Vagina (tissue), 2 donors: Measurements from ENCODE around the gene NPTX1. TPM values are rescaled to one million over a fixed set of nuclear protein-coding genes. Genes with fewer than 3 reads are reported as not detected.

ENCODE experiments used
- DNase-seq, 2 donors: peaks; one replicate each; pipeline ENCODE4 v3.0.0-alpha.2; 2017; ENCODE audit errors: extremely low spot score in 2 of 2
- H3K27ac ChIP-seq: fragments of 200-600 bp; sonication (generic); one replicate; pipeline ENCODE4 v1.5.1; 2019
- H3K27me3 ChIP-seq: fragments of 200-600 bp; sonication (generic); one replicate; pipeline ENCODE4 v1.5.1; 2019
- H3K36me3 ChIP-seq, 2 donors: fragments of 200-600 bp; sonication (generic); one replicate each; pipeline ENCODE4 v1.5.1; 2017 to 2019
- H3K4me1 ChIP-seq: fragments of 200-600 bp; sonication (generic); one replicate; pipeline ENCODE4 v1.5.1; 2019
- H3K4me3 ChIP-seq, 2 donors: fragments of 200-600 bp; sonication (generic); 1 replicate in 1 of 2; 2 replicates in 1 of 2; pipeline ENCODE4 v1.5.1; 2016 to 2019
- H3K9me3 ChIP-seq: fragments of 200-600 bp; sonication (generic); one replicate; pipeline ENCODE4 v1.5.1; 2019
- CTCF ChIP-seq, 3 experiments: fragments of 450-650 bp in 2 of 3; fragments of 200-600 bp in 1 of 3; sonication (generic) in 1 of 3; IDR thresholded peaks; one replicate each; pipeline ENCODE4 v1.5.1; 2017 to 2019; ENCODE audit warnings: antibody characterized with exemption in 3 of 3, mild to moderate bottlenecking in 2 of 3, moderate library complexity in 2 of 3
- POLR2A ChIP-seq, 2 donors: fragments of 450-650 bp; IDR thresholded peaks; one replicate each; pipeline ENCODE4 v1.6.1; 2017; ENCODE audit warnings: antibody characterized with exemption in 2 of 2, mild to moderate bottlenecking in 2 of 2, moderate library complexity in 2 of 2
- POLR2AphosphoS5 ChIP-seq, 2 donors: sonication (generic); formaldehyde crosslinking; IDR thresholded peaks; one replicate each; pipeline ENCODE4 v1.9.0; 2017; ENCODE audit warnings: antibody characterized with exemption in 2 of 2, mild to moderate bottlenecking in 2 of 2, low read depth in 1 of 2; ENCODE audit not compliant: insufficient read depth in 1 of 2
- intact Hi-C: fragments of 100-400 bp; cut with DNase I; formaldehyde crosslinking; loops from one replicate; pipeline ENCODE4 v1.15.1; 2023
- total RNA-seq: library from RNA; depleted of rRNA; stranded (reverse); fragments of >200 nt; gene quantifications from one replicate; pipeline ENCODE4 v1.2.3, GENCODE V29; 2016

The NPTX1 gene
- total RNA-seq, 1 donor from 2014 or later, result 0.49 TPM

- intact Hi-C loops, result no loop called here
- Histone ChIP-seq H3K27me3 (no peaks in the 10 kb centered on the region), H3K27ac (no peak overlapping the region), H3K4me3 (no peak overlapping the region), H3K4me1 (no peaks in the 10 kb centered on the region), H3K9me3 (no peaks in the 10 kb centered on the region), H3K36me3 (no peaks in the 10 kb centered on the region)
- TF ChIP-seq POLR2A (IDR thresholded peaks at IDR 0.05) (no peak), CTCF (IDR thresholded peaks at IDR 0.05) (no peak), POLR2AphosphoS5 (IDR thresholded peaks at IDR 0.05; ENCODE audit: insufficient read depth in 1 of 2, low read depth in 1 of 2) (no peak)
- DNase-seq, result no peak
Observed at GRCh38 chr17:80513201-80513600, 36.8 kb upstream of the NPTX1 start.

GRCh38 chr17:80512233-80512632, 35.8 kb upstream of the NPTX1 start:
- Histone ChIP-seq H3K4me3 (no peak overlapping the region), H3K4me1 (no peaks in the 10 kb centered on the region), H3K9me3 (no peaks in the 10 kb centered on the region), H3K36me3 (no peaks in the 10 kb centered on the region), H3K27me3 (no peaks in the 10 kb centered on the region), H3K27ac (no peak overlapping the region)
- intact Hi-C loops, result no loop called here
- no peak for DNase-seq
- TF ChIP-seq POLR2AphosphoS5 (IDR thresholded peaks at IDR 0.05; ENCODE audit: insufficient read depth in 1 of 2, low read depth in 1 of 2) (no peak), POLR2A (IDR thresholded peaks at IDR 0.05) (no peak)

- no peak for DNase-seq
- no peak for TF ChIP-seq POLR2AphosphoS5 (IDR thresholded peaks at IDR 0.05; ENCODE audit: insufficient read depth in 1 of 2, low read depth in 1 of 2)
- TF ChIP-seq CTCF (IDR thresholded peaks at IDR 0.05), result no peak
- TF ChIP-seq POLR2A (IDR thresholded peaks at IDR 0.05), result no peak
- no peak overlapping the region for H3K4me3 ChIP-seq
- H3K4me1 ChIP-seq, result no peaks in the 10 kb centered on the region
- H3K36me3 ChIP-seq, result no peaks in the 10 kb centered on the region
- intact Hi-C loops, result no loop called here
- H3K9me3 ChIP-seq, result no peaks in the 10 kb centered on the region
- no peak overlapping the region for H3K27ac ChIP-seq
- H3K27me3 ChIP-seq, result no peaks in the 10 kb centered on the region
Observed at GRCh38 chr17:80511222-80512180, 35.1 kb upstream of the NPTX1 start.

- Histone ChIP-seq H3K36me3 (no peaks in the 10 kb centered on the region), H3K27ac (no peak overlapping the region), H3K4me1 (no peaks in the 10 kb centered on the region), H3K27me3 (no peaks in the 10 kb centered on the region), H3K9me3 (no peaks in the 10 kb centered on the region), H3K4me3 (no peak overlapping the region)
- intact Hi-C loops, result no loop called here
- TF ChIP-seq POLR2A (IDR thresholded peaks at IDR 0.05), result no peak
- no peak for TF ChIP-seq POLR2AphosphoS5 (IDR thresholded peaks at IDR 0.05; ENCODE audit: insufficient read depth in 1 of 2, low read depth in 1 of 2)
- TF ChIP-seq CTCF (IDR thresholded peaks at IDR 0.05), result no peak
- no peak for DNase-seq
Observed at GRCh38 chr17:80510772-80511171, 34.4 kb upstream of the NPTX1 start.

- TF ChIP-seq POLR2A (IDR thresholded peaks at IDR 0.05) (no peak), CTCF (IDR thresholded peaks at IDR 0.05) (no peak), POLR2AphosphoS5 (IDR thresholded peaks at IDR 0.05; ENCODE audit: insufficient read depth in 1 of 2, low read depth in 1 of 2) (no peak)
- intact Hi-C loops, result no loop called here
- H3K9me3 ChIP-seq, result no peaks in the 10 kb centered on the region
- DNase-seq, result no peak
- no peaks in the 10 kb centered on the region for H3K36me3 ChIP-seq
- no peaks in the 10 kb centered on the region for H3K27me3 ChIP-seq
- no peak overlapping the region for H3K27ac ChIP-seq
- no peak overlapping the region for H3K4me3 ChIP-seq
- no peaks in the 10 kb centered on the region for H3K4me1 ChIP-seq
Observed at GRCh38 chr17:80510132-80510531, 33.7 kb upstream of the NPTX1 start.
